GM12873 (cell line): ENCODE data around the gene RUBCN.

Experiments used
- CTCF ChIP-seq: IDR thresholded peaks from 2 replicates; pipeline ENCODE4 v1.5.1; 2012; ENCODE audit warnings: low read depth, mild to moderate bottlenecking, moderate library complexity, low read length, control low read depth; ENCODE audit not compliant: insufficient read depth; ENCODE audit errors: missing control alignments

RUBCN gene

DNA sequence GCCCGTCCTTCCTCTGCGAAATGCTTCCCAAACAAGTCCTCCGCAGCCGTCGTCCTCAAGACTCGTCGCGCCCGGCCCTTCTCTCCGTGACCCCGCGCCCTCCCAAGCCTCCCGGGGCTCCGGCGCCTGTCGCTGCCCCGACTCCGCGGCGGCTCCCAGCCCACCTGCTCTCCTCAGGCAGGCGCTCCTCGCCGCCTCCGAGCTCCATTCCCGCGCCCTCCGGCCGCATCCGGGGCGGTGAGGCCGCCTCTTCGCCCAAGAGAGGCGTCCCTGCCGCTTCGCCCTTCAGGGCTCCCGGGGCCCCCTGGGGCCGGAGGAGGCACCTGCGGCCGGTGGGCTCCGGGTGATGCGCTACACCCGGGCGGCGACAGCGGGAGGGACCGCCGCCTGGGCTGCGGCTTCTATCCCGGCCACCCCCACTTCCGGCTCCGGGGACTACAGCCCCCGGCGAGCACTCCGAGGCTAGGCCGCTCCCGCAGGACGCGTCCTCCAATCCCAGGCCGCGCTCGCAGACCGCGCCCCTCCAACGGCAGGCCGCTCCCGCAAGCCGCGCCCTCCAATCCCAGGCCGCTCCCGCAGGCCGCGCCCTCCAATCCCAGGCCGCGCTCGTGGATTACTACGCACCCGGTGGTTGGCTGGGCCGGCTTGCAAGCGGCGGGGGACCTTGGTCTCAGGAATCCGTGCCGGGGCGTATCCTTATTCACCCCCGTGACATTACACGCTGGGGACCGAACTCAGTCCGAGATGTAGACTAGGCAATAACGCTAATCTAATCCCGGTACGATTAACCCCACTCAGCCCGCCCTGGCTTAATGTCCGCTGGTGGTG lies at the start of gene RUBCN:
Gene RUBCN, minus strand, starts transcription at position 414 of the 828 bp plus-strand sequence. Its CDS starts 185 bp downstream, at position 229.
- TF ChIP-seq CTCF, result no peak

- TF ChIP-seq CTCF, result no peak
Observed at GRCh38 chr3:197784019-197784585, 47.4 kb upstream of the RUBCN start.

DNA sequence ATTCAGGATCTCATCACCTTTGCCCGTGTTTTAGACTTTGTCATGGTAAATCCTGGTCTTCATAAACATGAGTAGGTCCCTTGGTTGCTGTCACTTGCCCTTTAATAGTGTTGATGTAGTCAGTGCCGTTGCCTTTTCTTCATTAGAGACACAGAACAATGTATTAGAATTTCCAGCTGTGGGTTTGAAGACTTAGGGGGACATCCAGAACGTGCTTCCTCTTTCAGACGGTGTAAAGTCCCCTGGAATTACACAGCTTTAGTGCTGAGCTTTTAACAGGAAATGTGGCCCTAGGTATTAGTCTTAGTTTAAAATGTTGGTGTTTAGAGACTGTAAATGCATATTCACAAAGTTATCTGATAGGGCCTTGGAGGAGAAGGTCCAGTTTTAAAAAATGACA lies 45.5 kb upstream of the RUBCN start:
- no peak for TF ChIP-seq CTCF

DNA sequence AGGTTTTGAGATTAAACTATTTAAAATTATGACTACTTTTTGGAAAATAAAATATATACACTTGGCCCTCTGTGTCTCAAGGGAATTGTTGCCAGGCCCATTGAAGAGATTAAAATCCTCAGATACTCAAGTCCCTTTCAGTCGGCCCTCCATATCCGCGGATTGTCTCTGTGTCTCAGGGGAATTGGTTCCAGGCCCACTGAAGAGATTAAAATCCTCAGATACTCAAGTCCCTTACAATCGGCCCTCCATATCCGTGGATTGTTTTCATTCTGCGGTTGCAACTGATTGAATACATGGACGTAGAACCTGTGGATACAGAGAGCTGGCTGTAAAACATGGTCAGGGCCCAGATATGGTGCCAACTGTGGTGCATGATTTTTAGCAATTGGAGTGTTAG lies 38.6 kb upstream of the RUBCN start:
- no peak for TF ChIP-seq CTCF

GRCh38 chr3:197761784-197762183 lies 25.1 kb upstream of the RUBCN start:
- no peak for TF ChIP-seq CTCF

DNA sequence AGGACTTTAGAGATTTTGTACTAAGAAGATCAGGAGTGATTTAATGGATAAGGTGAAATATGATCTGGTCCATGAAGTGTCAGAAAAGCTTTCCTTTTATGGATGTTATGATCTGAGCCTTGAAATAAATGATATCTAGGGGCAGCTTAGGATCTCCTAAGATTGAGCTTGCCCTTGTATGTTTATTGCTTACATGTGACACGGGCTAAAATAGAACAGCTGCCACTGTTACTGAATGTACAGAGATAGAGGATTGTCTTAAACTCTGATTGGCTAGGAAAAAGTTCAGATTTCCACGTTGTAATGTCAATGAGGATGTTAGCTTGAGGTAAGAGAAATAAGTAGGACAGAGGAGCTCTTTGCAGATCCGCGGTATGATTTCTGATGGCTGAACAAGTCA lies 21.8 kb upstream of the RUBCN start:
- TF ChIP-seq CTCF, result no peak

GRCh38 chr3:197756704-197757103 lies 20.0 kb upstream of the RUBCN start:
- TF ChIP-seq CTCF, result no peak
